ENCODE data around the gene ARL6IP6. TPM values are rescaled to one million over a fixed set of nuclear protein-coding genes. Genes with fewer than 3 reads are reported as not detected.
"Not testable (repeated sequence)": the region's sequence is repeated elsewhere in the genome, so short reads cannot be mapped to it uniquely, and the experiment has no call there.

Gene ARL6IP6
- total RNA-seq, 1 donor from 2014 or later, result 15.7 TPM

DNA sequence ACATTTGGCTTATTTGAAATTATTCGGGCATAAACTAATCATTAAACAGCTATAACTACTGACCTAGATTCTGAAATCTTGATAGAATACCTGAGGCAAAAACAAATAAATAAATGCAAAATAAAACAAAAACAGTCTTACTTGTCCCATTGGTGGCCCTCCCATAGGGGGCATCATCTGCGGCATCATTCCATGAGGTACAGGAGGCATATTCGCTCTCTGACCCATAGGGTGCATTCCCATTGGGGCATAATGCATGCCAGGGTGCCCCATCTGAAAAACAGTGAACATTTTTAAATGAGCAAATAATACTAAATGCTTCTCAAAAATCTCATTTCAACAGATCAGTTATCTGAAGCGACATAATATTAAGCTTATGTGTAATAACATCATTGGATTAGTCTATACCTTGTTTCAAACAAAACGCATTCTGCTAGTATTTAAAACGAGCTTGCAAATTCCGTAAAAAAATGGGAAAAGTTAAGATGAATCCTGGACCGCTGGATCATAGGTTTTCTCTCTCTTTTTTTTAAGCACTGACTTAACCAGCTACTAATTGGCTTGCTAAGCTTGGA lies 2.5 kb upstream of the ARL6IP6 start:
- TF ChIP-seq CTCF (IDR thresholded peaks at IDR 0.05), result peak; percentile 37
- intact Hi-C loops (cut with DNase I), result no loop called here
- H3K4me3 ChIP-seq, result peak overlapping the region; percentile 96

GRCh38 chr2:152716805-152717227 lies 1.6 kb upstream of the ARL6IP6 start:
- no peak for TF ChIP-seq CTCF (IDR thresholded peaks at IDR 0.05)
- H3K9me3 ChIP-seq, result no peaks in the 10 kb centered on the region
- intact Hi-C loops (cut with DNase I), result no loop called here
- H3K36me3 ChIP-seq, result peaks cover 35% of the 10 kb centered on the region
- H3K4me3 ChIP-seq, result peak overlapping the region; percentile 96
- no peaks in the 10 kb centered on the region for H3K27me3 ChIP-seq
- ATAC-seq, result no peak
- H3K4me1 ChIP-seq, result peaks cover 37% of the 10 kb centered on the region
- H3K27ac ChIP-seq, result peak overlapping the region; percentile 97
- no peak for DNase-seq

More for the DNA sequence above, 2.5 kb upstream of the ARL6IP6 start:
- H3K27me3 ChIP-seq, result no peaks in the 10 kb centered on the region
- ATAC-seq (no peak), DNase-seq (no peak)
- peaks cover 35% of the 10 kb centered on the region for H3K4me1 ChIP-seq
- H3K27ac ChIP-seq, result no peak overlapping the region
- peaks cover 38% of the 10 kb centered on the region for H3K36me3 ChIP-seq
- no peaks in the 10 kb centered on the region for H3K9me3 ChIP-seq

- no peaks in the 10 kb centered on the region for H3K9me3 ChIP-seq
- H3K27ac ChIP-seq, result peak within 1 kb of the TSS; percentile 97
- ATAC-seq (peak; percentile 93), DNase-seq (peak; percentile 99)
- H3K27me3 ChIP-seq, result no peaks in the 10 kb centered on the region
- TF ChIP-seq CTCF (IDR thresholded peaks at IDR 0.05), result no peak
- peak within 1 kb of the TSS; percentile 96 for H3K4me3 ChIP-seq
- intact Hi-C loops (cut with DNase I), result no loop called here
- H3K36me3 ChIP-seq, result peaks cover 33% of the 10 kb centered on the region
- peaks cover 37% of the 10 kb centered on the region for H3K4me1 ChIP-seq
These were observed 968 bp upstream of the ARL6IP6 start, which contains the start of gene PRPF40A for GRCh38 chr2:152717228-152718075. Gene PRPF40A, minus strand, starts transcription at chr2:152717461. Its CDS starts 22 bp downstream, at chr2:152717439.

GRCh38 chr2:152718909-152719645 lies 657 bp downstream of the ARL6IP6 start:
- Histone ChIP-seq H3K9me3 (no peaks in the 10 kb centered on the region), H3K36me3 (peaks cover 17% of the 10 kb centered on the region), H3K27ac (peak overlapping the region; percentile 97), H3K27me3 (no peaks in the 10 kb centered on the region), H3K4me3 (peak overlapping the region; percentile 96), H3K4me1 (peaks cover 37% of the 10 kb centered on the region)
- no peak for DNase-seq
- no peak for TF ChIP-seq CTCF (IDR thresholded peaks at IDR 0.05)
- intact Hi-C loops (cut with DNase I), result no loop called here
- peak; percentile 21 for ATAC-seq

- Histone ChIP-seq H3K9me3 (no peaks in the 10 kb centered on the region), H3K27ac (no peak overlapping the region), H3K4me3 (no peak overlapping the region), H3K36me3 (peaks cover 4% of the 10 kb centered on the region), H3K4me1 (peaks cover 26% of the 10 kb centered on the region), H3K27me3 (no peaks in the 10 kb centered on the region)
- no peak for TF ChIP-seq CTCF (IDR thresholded peaks at IDR 0.05)
- DNase-seq (no peak), ATAC-seq (no peak)
- intact Hi-C loops (cut with DNase I), result no loop called here
These were observed 2.4 kb downstream of the ARL6IP6 start for GRCh38 chr2:152720794-152721193.

DNA sequence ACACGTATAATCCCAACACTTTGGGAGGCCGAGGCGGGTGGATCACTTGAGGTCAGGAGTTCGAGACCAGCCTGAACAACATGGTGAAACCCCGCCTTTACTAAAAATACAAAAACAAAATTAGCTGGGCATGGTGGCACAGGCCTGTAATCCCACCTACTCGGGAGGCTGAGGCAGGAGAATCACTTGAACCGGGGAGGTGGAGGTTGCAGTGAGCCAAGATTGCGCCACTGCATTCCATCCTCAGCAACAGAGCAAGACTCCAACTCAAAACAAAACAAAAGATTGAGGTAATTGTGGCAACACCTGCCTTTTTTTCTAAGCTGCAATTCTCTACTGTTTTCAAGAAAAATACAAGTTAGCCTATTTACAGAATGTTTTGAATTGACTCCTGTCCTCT lies 4.2 kb downstream of the ARL6IP6 start:
- H3K4me3 ChIP-seq; intact Hi-C loops (cut with DNase I); ATAC-seq; H3K27me3 ChIP-seq; H3K9me3 ChIP-seq; H3K27ac ChIP-seq; DNase-seq; H3K36me3 ChIP-seq: not testable (repeated sequence)
- peaks cover 19% of the 10 kb centered on the region for H3K4me1 ChIP-seq

Data from upper lobe of right lung (tissue), 1 donor.